OCI-LY1 (cell line): ENCODE data around the gene KPNA5.

Experiments used
- H2AFZ ChIP-seq: fragments of 200-600 bp; sonication (generic), shearing (Covaris generic); 2 replicates; pipeline ENCODE4 v1.6.0; 2014; ENCODE audit warnings: antibody characterized with exemption, mild to moderate bottlenecking, low read length
- H3F3A ChIP-seq: fragments of 200-600 bp; sonication (generic), shearing (Covaris generic); 2 replicates; pipeline ENCODE4 v1.6.0; 2014; ENCODE audit warnings: mild to moderate bottlenecking, antibody characterized with exemption, low read length, moderate library complexity; ENCODE audit not compliant: insufficient read depth
- H3K27ac ChIP-seq: fragments of 200-600 bp; sonication (generic); 2 replicates; pipeline ENCODE4 v1.5.1; 2014; ENCODE audit warnings: low read length, mixed run types, mild to moderate bottlenecking, low read depth; ENCODE audit not compliant: poor library complexity, severe bottlenecking
- H3K27me3 ChIP-seq: fragments of 200-600 bp; sonication (generic); 2 replicates; pipeline ENCODE4 v1.6.0; 2014; ENCODE audit warnings: antibody characterized with exemption, mild to moderate bottlenecking, low read length, moderate library complexity; ENCODE audit not compliant: insufficient read depth
- H3K36me3 ChIP-seq: fragments of 200-600 bp; sonication (generic); 2 replicates; pipeline ENCODE4 v1.6.1; 2014; ENCODE audit warnings: mild to moderate bottlenecking, antibody characterized with exemption, low read length, moderate library complexity, mixed read lengths; ENCODE audit not compliant: insufficient read depth
- H3K4me1 ChIP-seq: fragments of 200-600 bp; sonication (generic); 2 replicates; pipeline ENCODE4 v1.5.1; 2014; ENCODE audit warnings: mild to moderate bottlenecking, low read length, moderate library complexity; ENCODE audit not compliant: insufficient read depth, severe bottlenecking
- H3K4me2 ChIP-seq: fragments of 200-600 bp; sonication (generic), shearing (Covaris generic); 2 replicates; pipeline ENCODE4 v1.6.1; 2014; ENCODE audit warnings: low read length
- H3K4me3 ChIP-seq: fragments of 200-600 bp; sonication (generic); 2 replicates; pipeline ENCODE4 v1.5.1; 2014; ENCODE audit warnings: low read length, low read depth, mild to moderate bottlenecking, mixed read lengths; ENCODE audit not compliant: poor library complexity, severe bottlenecking
- H3K79me2 ChIP-seq: fragments of 200-600 bp; shearing (Covaris generic); 2 replicates; pipeline ENCODE4 v1.6.1; 2016; ENCODE audit warnings: mixed run types, low read length, mixed read lengths; ENCODE audit not compliant: insufficient read depth
- H3K9ac ChIP-seq: fragments of 200-600 bp; sonication (generic), shearing (Covaris generic); 2 replicates; pipeline ENCODE4 v1.6.1; 2014; ENCODE audit warnings: mild to moderate bottlenecking, low read length, mixed read lengths
- H3K9me2 ChIP-seq: fragments of 200-600 bp; sonication (generic), shearing (Covaris generic); 2 replicates; pipeline ENCODE4 v1.6.1; 2014; ENCODE audit warnings: low read depth, mild to moderate bottlenecking, low read length, mixed read lengths
- H3K9me3 ChIP-seq: fragments of 200-600 bp; shearing (Covaris generic); 2 replicates; pipeline ENCODE4 v1.6.1; 2014; ENCODE audit warnings: low read length, mixed read lengths
- H4K20me1 ChIP-seq: fragments of 200-600 bp; sonication (generic), shearing (Covaris generic); 2 replicates; pipeline ENCODE4 v1.6.0; 2016; ENCODE audit warnings: mild to moderate bottlenecking, low read length; ENCODE audit not compliant: insufficient read depth
- CTCF ChIP-seq: fragments of 200-600 bp; sonication (generic), shearing (Covaris generic); IDR thresholded peaks from 2 replicates; pipeline ENCODE4 v1.5.1; 2017; ENCODE audit warnings: mild to moderate bottlenecking, antibody characterized with exemption, low read length, moderate library complexity, mixed read lengths
- EZH2 ChIP-seq: fragments of 200-600 bp; sonication (generic), shearing (Covaris generic); IDR thresholded peaks from 2 replicates; pipeline ENCODE4 v1.8.0; 2017; ENCODE audit warnings: borderline replicate concordance, mixed run types, mild to moderate bottlenecking, antibody characterized with exemption, low read length, moderate library complexity, mixed read lengths

The KPNA5 gene

DNA sequence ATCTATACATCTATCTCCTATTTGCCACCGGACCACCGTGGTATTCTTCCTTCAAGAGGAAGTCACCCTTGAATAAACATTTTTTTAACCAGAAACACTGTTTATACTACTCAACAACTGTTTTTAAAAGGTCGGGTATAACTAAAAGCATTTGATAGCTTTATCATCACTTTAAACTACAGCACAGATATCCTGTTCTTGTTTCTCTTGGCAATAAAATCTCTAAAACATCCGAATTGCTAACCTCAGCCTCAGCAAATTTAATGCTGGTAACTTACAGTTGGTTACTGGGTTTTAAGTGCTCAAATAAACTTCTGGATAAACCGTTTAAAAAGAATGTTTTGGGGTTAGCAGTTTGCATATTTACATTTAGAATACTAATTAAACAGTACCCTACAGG lies 32.9 kb upstream of the KPNA5 start:
- Histone ChIP-seq H4K20me1 (no peaks in the 10 kb centered on the region), H3K9me2 (no peaks in the 10 kb centered on the region), H2AFZ (no peak overlapping the region), H3K4me2 (no peak overlapping the region), H3K27me3 (no peaks in the 10 kb centered on the region), H3K36me3 (peaks cover 38% of the 10 kb centered on the region), H3K4me1 (no peaks in the 10 kb centered on the region), H3K4me3 (no peak overlapping the region), H3K79me2 (no peaks in the 10 kb centered on the region), H3K9ac (no peak overlapping the region), H3K27ac (no peak overlapping the region), H3K9me3 (no peaks in the 10 kb centered on the region), H3F3A (no peaks in the 10 kb centered on the region)
- TF ChIP-seq EZH2 (no peak), CTCF (no peak)

GRCh38 chr6:116649129-116649528 lies 31.9 kb upstream of the KPNA5 start:
- Histone ChIP-seq H3K36me3 (peaks cover 43% of the 10 kb centered on the region), H4K20me1 (no peaks in the 10 kb centered on the region), H3K27ac (no peak overlapping the region), H3K4me3 (no peak overlapping the region), H3F3A (no peaks in the 10 kb centered on the region), H3K4me2 (no peak overlapping the region), H3K9me2 (no peaks in the 10 kb centered on the region), H3K9ac (no peak overlapping the region), H2AFZ (no peak overlapping the region), H3K79me2 (no peaks in the 10 kb centered on the region), H3K27me3 (no peaks in the 10 kb centered on the region), H3K9me3 (no peaks in the 10 kb centered on the region), H3K4me1 (no peaks in the 10 kb centered on the region)
- TF ChIP-seq CTCF, result no peak
- no peak for TF ChIP-seq EZH2

GRCh38 chr6:116651916-116652315 lies 29.1 kb upstream of the KPNA5 start:
- Histone ChIP-seq H4K20me1 (no peaks in the 10 kb centered on the region), H3K9me3 (no peaks in the 10 kb centered on the region), H3K4me3 (no peak overlapping the region), H2AFZ (no peak overlapping the region), H3K36me3 (peaks cover 41% of the 10 kb centered on the region; the same call in 1 of the 2 replicates), H3K9ac (no peak overlapping the region), H3K9me2 (no peaks in the 10 kb centered on the region), H3K27ac (no peak overlapping the region), H3K27me3 (no peaks in the 10 kb centered on the region), H3K4me2 (no peak overlapping the region), H3F3A (no peaks in the 10 kb centered on the region), H3K79me2 (no peaks in the 10 kb centered on the region), H3K4me1 (no peaks in the 10 kb centered on the region)
- TF ChIP-seq CTCF (no peak), EZH2 (no peak)
